HEK293 (cell line): ENCODE data around the gene SETD2.

Experiments used
- CTCF ChIA-PET: fragments of 350-600 bp; formaldehyde crosslinking; extraction: SDS; loops from one replicate; lab custom pipeline; 2021; ENCODE audit warnings: antibody characterized with exemption; lab: Yijun Ruan, JAX
- POLR2A ChIA-PET: fragments of 300-600 bp; formaldehyde crosslinking; extraction: SDS; loops from one replicate; lab custom pipeline; 2020; ENCODE audit warnings: antibody characterized with exemption, inconsistent platforms; lab: Yijun Ruan, JAX
- H3K27ac ChIP-seq: fragments of 200-500 bp; sonication (Bioruptor generic); 2 replicates; pipeline ENCODE4 v1.5.1; 2014; ENCODE audit warnings: low read depth, low read length, control low read depth, inconsistent platforms; ENCODE audit errors: extremely low read depth
- H3K36me3 ChIP-seq, 2 experiments: fragments of 200-500 bp in 1 of 2; sonication (Bioruptor generic) in 1 of 2; 1 replicate in 1 of 2; 2 replicates in 1 of 2; pipeline ENCODE4 v1.5.1; 2014 to 2017; ENCODE audit warnings: inconsistent platforms in 2 of 2, low read length in 2 of 2; ENCODE audit not compliant: control insufficient read depth in 2 of 2, insufficient read depth in 1 of 2
- H3K4me1 ChIP-seq: fragments of 200-500 bp; sonication (Bioruptor generic); 2 replicates; pipeline ENCODE4 v1.5.1; 2014; ENCODE audit warnings: mild to moderate bottlenecking, low read length, inconsistent platforms; ENCODE audit not compliant: control insufficient read depth, insufficient read depth
- H3K4me3 ChIP-seq: 2 replicates; pipeline ENCODE4 v1.5.1; 2011; ENCODE audit warnings: low read depth, mild to moderate bottlenecking, control low read depth, low read length, moderate library complexity
- H3K9me3 ChIP-seq: fragments of 200-500 bp; sonication (Bioruptor generic); 2 replicates; pipeline ENCODE4 v1.5.1; 2014; ENCODE audit warnings: low read depth, low read length, inconsistent platforms; ENCODE audit not compliant: control insufficient read depth, insufficient read depth
- BCL6B ChIP-seq: fragments of 450-650 bp; formaldehyde crosslinking; IDR thresholded peaks from 2 replicates; pipeline ENCODE4 v1.5.1; 2017; ENCODE audit warnings: missing biosample characterization, missing genetic modification characterization
- GFI1B ChIP-seq: fragments of 450-650 bp; formaldehyde crosslinking; IDR thresholded peaks from 2 replicates; pipeline ENCODE4 v1.5.1; 2016; ENCODE audit warnings: missing biosample characterization, missing genetic modification characterization
- GLIS1 ChIP-seq: fragments of 450-650 bp; formaldehyde crosslinking; IDR thresholded peaks from 2 replicates; pipeline ENCODE4 v1.5.1; 2016; ENCODE audit warnings: missing biosample characterization, missing genetic modification characterization
- OSR2 ChIP-seq: fragments of 450-650 bp; formaldehyde crosslinking; IDR thresholded peaks from 2 replicates; pipeline ENCODE4 v1.5.1; 2016; ENCODE audit warnings: missing biosample characterization, missing genetic modification characterization
- OVOL3 ChIP-seq: fragments of 450-650 bp; formaldehyde crosslinking; IDR thresholded peaks from 2 replicates; pipeline ENCODE4 v1.5.1; 2016; ENCODE audit warnings: missing biosample characterization, missing genetic modification characterization
- PRDM1 ChIP-seq: fragments of 450-650 bp; formaldehyde crosslinking; IDR thresholded peaks from 2 replicates; pipeline ENCODE4; 2016; ENCODE audit warnings: missing biosample characterization, missing genetic modification characterization
- REPIN1 ChIP-seq: fragments of 450-650 bp; formaldehyde crosslinking; IDR thresholded peaks from 2 replicates; pipeline ENCODE4 v1.5.1; 2017; ENCODE audit warnings: missing biosample characterization, missing genetic modification characterization, low read depth
- SCRT2 ChIP-seq: fragments of 450-650 bp; formaldehyde crosslinking; IDR thresholded peaks from 2 replicates; pipeline ENCODE4 v1.5.1; 2016; ENCODE audit warnings: missing biosample characterization, missing genetic modification characterization
- WT1 ChIP-seq: fragments of 450-650 bp; formaldehyde crosslinking; IDR thresholded peaks from 2 replicates; pipeline ENCODE4 v1.5.1; 2016; ENCODE audit warnings: missing biosample characterization, missing genetic modification characterization
- YY1 ChIP-seq: fragments of 450-650 bp; formaldehyde crosslinking; IDR thresholded peaks from 2 replicates; pipeline ENCODE4 v1.5.1; 2018; ENCODE audit warnings: missing biosample characterization, missing genetic modification characterization
- ZBTB17 ChIP-seq: fragments of 450-650 bp; formaldehyde crosslinking; IDR thresholded peaks from 2 replicates; pipeline ENCODE4 v1.5.1; 2016; ENCODE audit warnings: missing biosample characterization, missing genetic modification characterization
- ZFP3 ChIP-seq: fragments of 450-650 bp; formaldehyde crosslinking; IDR thresholded peaks from 2 replicates; pipeline ENCODE4 v1.5.1; 2016; ENCODE audit warnings: low read depth, missing biosample characterization, missing genetic modification characterization
- ZFP37 ChIP-seq: fragments of 450-650 bp; formaldehyde crosslinking; IDR thresholded peaks from 2 replicates; pipeline ENCODE4 v1.5.1; 2016; ENCODE audit warnings: missing biosample characterization, missing genetic modification characterization
- ZNF133 ChIP-seq: fragments of 450-650 bp; formaldehyde crosslinking; IDR thresholded peaks from 2 replicates; pipeline ENCODE4 v1.5.1; 2016; ENCODE audit warnings: missing biosample characterization, missing genetic modification characterization
- ZNF223 ChIP-seq: fragments of 450-650 bp; formaldehyde crosslinking; IDR thresholded peaks from 2 replicates; pipeline ENCODE4 v1.5.1; 2016; ENCODE audit warnings: missing biosample characterization, missing genetic modification characterization
- ZNF324 ChIP-seq: fragments of 450-650 bp; formaldehyde crosslinking; IDR thresholded peaks from 2 replicates; pipeline ENCODE4 v1.5.1; 2016; ENCODE audit warnings: missing biosample characterization, missing genetic modification characterization
- ZNF398 ChIP-seq: fragments of 450-650 bp; formaldehyde crosslinking; IDR thresholded peaks from 2 replicates; pipeline ENCODE4 v1.5.1; 2017; ENCODE audit warnings: missing biosample characterization, missing genetic modification characterization
- ZNF521 ChIP-seq: fragments of 450-650 bp; formaldehyde crosslinking; IDR thresholded peaks from 2 replicates; pipeline ENCODE4 v1.5.1; 2017; ENCODE audit warnings: missing biosample characterization, mild to moderate bottlenecking, missing genetic modification characterization
- ZNF530 ChIP-seq: fragments of 450-650 bp; formaldehyde crosslinking; IDR thresholded peaks from 2 replicates; pipeline ENCODE4 v1.5.1; 2016; ENCODE audit warnings: low read depth, missing biosample characterization, missing genetic modification characterization
- ZNF561 ChIP-seq: fragments of 450-650 bp; IDR thresholded peaks from 2 replicates; pipeline ENCODE4 v1.5.1; 2018; ENCODE audit warnings: missing biosample characterization, missing genetic modification characterization, borderline replicate concordance
- ZNF660 ChIP-seq: fragments of 450-650 bp; IDR thresholded peaks from 2 replicates; pipeline ENCODE4 v1.5.1; 2018; ENCODE audit warnings: missing biosample characterization, mild to moderate bottlenecking, missing genetic modification characterization
- ZNF777 ChIP-seq: fragments of 450-650 bp; formaldehyde crosslinking; IDR thresholded peaks from 2 replicates; pipeline ENCODE4 v1.5.1; 2017; ENCODE audit warnings: missing biosample characterization, missing genetic modification characterization, borderline replicate concordance
- ZSCAN30 ChIP-seq: fragments of 450-650 bp; IDR thresholded peaks from 2 replicates; pipeline ENCODE4 v1.5.1; 2018; ENCODE audit warnings: missing biosample characterization, mild to moderate bottlenecking, missing genetic modification characterization, moderate library complexity
- TF ChIP-seq, protein P1 (sequence below): fragments of 450-650 bp; formaldehyde crosslinking; IDR thresholded peaks from 2 replicates; pipeline ENCODE4 v1.5.1; 2016; ENCODE audit warnings: missing biosample characterization, missing genetic modification characterization
- TF ChIP-seq, protein P2 (sequence below): fragments of 450-650 bp; formaldehyde crosslinking; IDR thresholded peaks from 2 replicates; pipeline ENCODE4 v1.5.1; 2016; ENCODE audit warnings: missing biosample characterization, missing genetic modification characterization
- TF ChIP-seq, protein P3 (sequence below): fragments of 450-650 bp; IDR thresholded peaks from 2 replicates; pipeline ENCODE4 v1.5.1; 2018; ENCODE audit warnings: missing biosample characterization, mild to moderate bottlenecking, missing genetic modification characterization
- TF ChIP-seq, protein P4 (sequence below): fragments of 450-650 bp; formaldehyde crosslinking; IDR thresholded peaks from 2 replicates; pipeline ENCODE4 v1.5.1; 2017; ENCODE audit warnings: missing biosample characterization, missing genetic modification characterization

SETD2 gene

DNA sequence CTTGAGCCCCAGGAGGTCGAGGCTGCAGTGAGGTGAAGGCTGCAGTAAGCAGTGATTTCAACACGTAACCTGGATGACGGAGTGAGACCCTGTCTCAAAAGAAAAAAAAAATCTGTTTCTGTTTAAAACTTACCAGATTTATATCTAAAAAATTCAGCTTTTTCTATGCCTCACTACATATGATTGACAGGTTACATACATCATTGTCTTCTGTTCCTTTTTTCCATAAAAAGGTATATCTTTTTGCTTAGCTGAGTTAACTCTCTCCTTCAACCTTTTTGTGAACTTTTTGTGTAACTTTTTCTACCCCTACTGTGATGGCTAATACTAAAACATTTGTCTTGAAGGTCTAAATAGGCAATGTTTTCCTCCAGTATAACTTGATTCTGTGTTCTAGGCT, 38.6 kb upstream of the SETD2 start (continued):
- TF ChIP-seq ZNF133 (no peak), ZFP37 (tag by site-specific recombination) (no peak), PRDM1 (tag by site-specific recombination) (no peak), ZSCAN30 (no peak), ZNF223 (tag by site-specific recombination) (no peak)
- TF ChIP-seq, protein P1, sequence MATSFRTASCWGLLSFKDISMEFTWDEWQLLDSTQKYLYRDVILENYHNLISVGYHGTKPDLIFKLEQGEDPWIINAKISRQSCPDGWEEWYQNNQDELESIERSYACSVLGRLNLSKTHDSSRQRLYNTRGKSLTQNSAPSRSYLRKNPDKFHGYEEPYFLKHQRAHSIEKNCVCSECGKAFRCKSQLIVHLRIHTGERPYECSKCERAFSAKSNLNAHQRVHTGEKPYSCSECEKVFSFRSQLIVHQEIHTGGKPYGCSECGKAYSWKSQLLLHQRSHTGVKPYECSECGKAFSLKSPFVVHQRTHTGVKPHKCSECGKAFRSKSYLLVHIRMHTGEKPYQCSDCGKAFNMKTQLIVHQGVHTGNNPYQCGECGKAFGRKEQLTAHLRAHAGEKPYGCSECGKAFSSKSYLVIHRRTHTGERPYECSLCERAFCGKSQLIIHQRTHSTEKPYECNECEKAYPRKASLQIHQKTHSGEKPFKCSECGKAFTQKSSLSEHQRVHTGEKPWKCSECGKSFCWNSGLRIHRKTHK (tag by site-specific recombination), result no peak
- TF ChIP-seq, all 188 proteins: peak for 0

DNA sequence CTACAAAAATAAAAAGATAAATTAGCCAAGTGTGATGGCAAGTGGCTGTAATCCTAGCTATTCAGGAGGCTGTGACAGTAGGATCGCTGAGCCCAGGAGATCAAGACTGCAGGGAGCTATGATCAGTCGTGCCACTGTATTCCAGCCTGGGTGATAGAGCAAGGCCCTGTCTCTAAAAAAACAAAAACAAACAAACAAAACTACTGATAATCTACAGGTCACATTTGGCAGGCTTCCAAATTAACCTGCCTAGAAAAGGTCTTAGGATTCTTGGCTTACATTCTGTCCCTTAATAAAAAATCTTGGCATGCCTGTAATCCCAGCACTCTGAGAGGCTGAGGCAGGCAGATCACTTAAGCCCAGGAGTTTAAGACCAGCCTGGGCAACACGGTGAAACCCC, 33.4 kb upstream of the SETD2 start:
- Histone ChIP-seq H3K36me3 (no peaks in the 10 kb centered on the region), H3K4me3 (no peak overlapping the region), H3K27ac (no peak overlapping the region), H3K4me1 (no peaks in the 10 kb centered on the region), H3K9me3 (no peaks in the 10 kb centered on the region)
- CTCF ChIA-PET, result no interaction called here
- POLR2A ChIA-PET, result no interaction called here
- TF ChIP-seq ZNF324 (tag by site-specific recombination) (no peak), OVOL3 (tag by site-specific recombination) (no peak), ZNF530 (tag by site-specific recombination) (no peak), ZNF561 (tag by site-specific recombination) (no peak), BCL6B (0 out of 2 replicates have a peak, but pooled peaks have one; percentile 16), SCRT2 (peak; percentile 17; the same call in 1 of the 2 replicates), REPIN1 (tag by site-specific recombination) (no peak), ZNF660 (tag by site-specific recombination) (no peak), ZNF521 (tag by site-specific recombination) (no peak), GLIS1 (tag by site-specific recombination) (no peak), ZBTB17 (tag by site-specific recombination) (peak; percentile 49; the same call in 1 of the 2 replicates), ZNF777 (no peak), ZNF398 (tag by site-specific recombination) (0 out of 2 replicates have a peak, but pooled peaks have one; percentile 12), OSR2 (tag by site-specific recombination) (peak; percentile 58; the same call in 1 of the 2 replicates), YY1 (tag by site-specific recombination) (no peak), ZFP3 (tag by site-specific recombination) (no peak), WT1 (tag by site-specific recombination) (no peak), GFI1B (tag by site-specific recombination) (no peak)
- TF ChIP-seq, protein P2, sequence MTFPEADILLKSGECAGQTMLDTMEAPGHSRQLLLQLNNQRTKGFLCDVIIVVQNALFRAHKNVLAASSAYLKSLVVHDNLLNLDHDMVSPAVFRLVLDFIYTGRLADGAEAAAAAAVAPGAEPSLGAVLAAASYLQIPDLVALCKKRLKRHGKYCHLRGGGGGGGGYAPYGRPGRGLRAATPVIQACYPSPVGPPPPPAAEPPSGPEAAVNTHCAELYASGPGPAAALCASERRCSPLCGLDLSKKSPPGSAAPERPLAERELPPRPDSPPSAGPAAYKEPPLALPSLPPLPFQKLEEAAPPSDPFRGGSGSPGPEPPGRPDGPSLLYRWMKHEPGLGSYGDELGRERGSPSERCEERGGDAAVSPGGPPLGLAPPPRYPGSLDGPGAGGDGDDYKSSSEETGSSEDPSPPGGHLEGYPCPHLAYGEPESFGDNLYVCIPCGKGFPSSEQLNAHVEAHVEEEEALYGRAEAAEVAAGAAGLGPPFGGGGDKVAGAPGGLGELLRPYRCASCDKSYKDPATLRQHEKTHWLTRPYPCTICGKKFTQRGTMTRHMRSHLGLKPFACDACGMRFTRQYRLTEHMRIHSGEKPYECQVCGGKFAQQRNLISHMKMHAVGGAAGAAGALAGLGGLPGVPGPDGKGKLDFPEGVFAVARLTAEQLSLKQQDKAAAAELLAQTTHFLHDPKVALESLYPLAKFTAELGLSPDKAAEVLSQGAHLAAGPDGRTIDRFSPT, result no peak
- TF ChIP-seq, protein P3, sequence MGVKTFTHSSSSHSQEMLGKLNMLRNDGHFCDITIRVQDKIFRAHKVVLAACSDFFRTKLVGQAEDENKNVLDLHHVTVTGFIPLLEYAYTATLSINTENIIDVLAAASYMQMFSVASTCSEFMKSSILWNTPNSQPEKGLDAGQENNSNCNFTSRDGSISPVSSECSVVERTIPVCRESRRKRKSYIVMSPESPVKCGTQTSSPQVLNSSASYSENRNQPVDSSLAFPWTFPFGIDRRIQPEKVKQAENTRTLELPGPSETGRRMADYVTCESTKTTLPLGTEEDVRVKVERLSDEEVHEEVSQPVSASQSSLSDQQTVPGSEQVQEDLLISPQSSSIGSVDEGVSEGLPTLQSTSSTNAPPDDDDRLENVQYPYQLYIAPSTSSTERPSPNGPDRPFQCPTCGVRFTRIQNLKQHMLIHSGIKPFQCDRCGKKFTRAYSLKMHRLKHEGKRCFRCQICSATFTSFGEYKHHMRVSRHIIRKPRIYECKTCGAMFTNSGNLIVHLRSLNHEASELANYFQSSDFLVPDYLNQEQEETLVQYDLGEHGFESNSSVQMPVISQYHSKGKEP (tag by site-specific recombination), result no peak
- TF ChIP-seq, protein P4, sequence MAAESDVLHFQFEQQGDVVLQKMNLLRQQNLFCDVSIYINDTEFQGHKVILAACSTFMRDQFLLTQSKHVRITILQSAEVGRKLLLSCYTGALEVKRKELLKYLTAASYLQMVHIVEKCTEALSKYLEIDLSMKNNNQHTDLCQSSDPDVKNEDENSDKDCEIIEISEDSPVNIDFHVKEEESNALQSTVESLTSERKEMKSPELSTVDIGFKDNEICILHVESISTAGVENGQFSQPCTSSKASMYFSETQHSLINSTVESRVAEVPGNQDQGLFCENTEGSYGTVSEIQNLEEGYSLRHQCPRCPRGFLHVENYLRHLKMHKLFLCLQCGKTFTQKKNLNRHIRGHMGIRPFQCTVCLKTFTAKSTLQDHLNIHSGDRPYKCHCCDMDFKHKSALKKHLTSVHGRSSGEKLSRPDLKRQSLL (tag by site-specific recombination), result peak; percentile 64; the same call in 1 of the 2 replicates
